G401.6 (cell line): ENCODE results near the gene CTAG1A.
"Not testable (repeated sequence)": the region's sequence is repeated elsewhere in the genome, so short reads cannot be mapped to it uniquely, and the experiment has no call there.

Experiments used
- FAIRE-seq: peaks from 2 replicates; lab custom pipeline; 2012; peaks lifted over from hg19 to GRCh38; lab: Jason Lieb, UNC

The CTAG1A gene

GRCh38 chrX:154619182-154619581, 34.2 kb downstream of the CTAG1A start, which contains the start of gene CTAG1B:
Gene CTAG1B, minus strand, starts transcription at chrX:154619282. Its CDS starts 64 bp downstream, at chrX:154619218.
- not testable (repeated sequence) for FAIRE-seq

GRCh38 chrX:154620767-154621414, 36.0 kb downstream of the CTAG1A start:
- not testable (repeated sequence) for FAIRE-seq

GRCh38 chrX:154628960-154629359, 44.0 kb downstream of the CTAG1A start:
- not testable (repeated sequence) for FAIRE-seq

GRCh38 chrX:154630949-154631348, 46.0 kb downstream of the CTAG1A start:
- not testable (repeated sequence) for FAIRE-seq

GRCh38 chrX:154633661-154634060, 48.7 kb downstream of the CTAG1A start:
- FAIRE-seq: not testable (repeated sequence)
